ENCODE data around the gene SP100. TPM values are rescaled to one million over a fixed set of nuclear protein-coding genes. Genes with fewer than 3 reads are reported as not detected.
"Not testable (repeated sequence)": the region's sequence is repeated elsewhere in the genome, so short reads cannot be mapped to it uniquely, and the experiment has no call there.

Gene SP100
- total RNA-seq, 1 donor from 2014 or later = 39.4 TPM

DNA sequence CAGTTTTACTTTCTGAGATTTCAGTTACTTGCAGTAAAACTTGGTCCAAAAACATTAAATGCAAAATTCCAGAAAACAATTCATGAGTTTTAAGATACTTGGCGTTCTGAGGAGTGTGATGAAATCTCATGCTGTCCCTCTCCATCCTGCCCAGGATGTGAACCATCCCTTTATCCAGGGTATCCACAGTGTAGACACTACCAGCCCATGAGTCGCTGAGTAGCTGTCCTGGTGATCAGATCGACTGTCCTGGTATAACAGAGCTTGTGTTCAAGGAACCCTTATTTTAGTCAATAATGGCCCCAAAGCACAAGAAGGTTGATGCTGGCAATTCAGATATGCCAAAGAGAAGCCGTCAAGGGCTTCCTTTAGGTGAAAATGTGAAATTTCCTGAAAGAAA is 3.2 kb downstream of the SP100 start:
- DNase-seq = no peak

DNA sequence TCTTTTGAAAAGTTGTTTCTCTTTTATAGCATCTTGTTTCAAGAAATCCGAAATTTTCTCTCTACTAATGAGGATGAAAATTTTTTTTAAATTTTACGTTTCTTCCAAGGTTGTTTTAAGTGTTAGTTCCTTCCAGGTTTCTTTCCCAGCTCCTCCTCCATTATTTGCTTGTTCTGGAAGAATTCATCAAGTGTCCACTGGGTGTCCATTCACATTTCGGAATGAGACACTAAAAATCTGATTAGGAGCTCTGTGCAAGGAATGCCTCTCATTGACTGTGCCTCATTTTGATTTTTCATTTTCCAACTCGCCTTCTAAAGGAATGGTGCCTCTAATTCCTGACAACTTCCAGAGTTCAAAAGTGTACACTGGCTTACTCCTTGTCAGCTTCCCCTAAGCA is 6.1 kb downstream of the SP100 start:
- DNase-seq = no peak

DNA sequence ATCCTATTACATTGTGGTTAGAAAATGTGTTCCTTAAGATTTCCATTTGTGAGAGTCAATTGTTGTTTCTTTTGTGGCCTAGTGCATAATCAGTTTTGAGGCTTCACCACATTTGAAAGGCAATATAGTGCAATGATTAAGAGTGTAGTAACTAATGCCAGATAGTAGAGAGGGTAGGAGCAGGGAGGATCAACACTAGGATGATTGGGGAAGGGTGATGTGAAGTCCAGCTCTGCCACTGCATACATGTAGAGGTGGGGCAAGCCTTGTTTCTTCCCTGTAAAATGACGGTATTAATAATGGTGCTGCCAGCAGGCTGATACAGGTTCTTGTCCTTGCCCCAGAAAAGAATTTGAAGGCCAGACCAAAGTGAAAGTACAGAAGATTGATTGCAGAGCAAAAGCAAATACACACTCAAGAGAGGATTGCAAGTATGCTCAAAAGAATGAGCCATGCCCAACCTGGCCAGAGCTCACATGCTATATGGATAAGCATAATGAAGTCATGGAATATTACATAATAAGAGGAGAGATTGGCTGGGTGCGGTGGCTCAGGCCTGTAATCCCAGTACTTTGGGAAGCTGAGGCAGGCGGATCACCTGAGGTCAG is 8.0 kb downstream of the SP100 start:
- no peak for DNase-seq

DNA sequence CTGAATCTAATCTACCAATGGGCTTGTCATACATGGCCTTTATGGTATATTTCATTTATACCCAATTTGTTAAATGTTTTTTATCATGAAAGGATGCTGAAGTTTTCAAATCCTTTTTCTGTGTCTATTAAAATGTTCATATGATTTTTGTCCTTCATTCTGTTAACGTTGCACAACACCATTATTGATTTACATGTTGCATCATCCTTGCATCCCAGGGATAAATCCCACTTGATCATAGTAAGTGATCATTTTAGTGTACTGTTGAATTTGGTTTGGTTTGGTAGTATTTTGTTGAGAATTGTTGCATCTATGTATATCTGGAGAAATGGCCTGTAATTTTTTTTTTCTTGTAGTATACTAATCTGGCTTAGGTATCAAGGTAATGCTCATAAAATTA is 9.4 kb downstream of the SP100 start:
- no peak for DNase-seq

DNA sequence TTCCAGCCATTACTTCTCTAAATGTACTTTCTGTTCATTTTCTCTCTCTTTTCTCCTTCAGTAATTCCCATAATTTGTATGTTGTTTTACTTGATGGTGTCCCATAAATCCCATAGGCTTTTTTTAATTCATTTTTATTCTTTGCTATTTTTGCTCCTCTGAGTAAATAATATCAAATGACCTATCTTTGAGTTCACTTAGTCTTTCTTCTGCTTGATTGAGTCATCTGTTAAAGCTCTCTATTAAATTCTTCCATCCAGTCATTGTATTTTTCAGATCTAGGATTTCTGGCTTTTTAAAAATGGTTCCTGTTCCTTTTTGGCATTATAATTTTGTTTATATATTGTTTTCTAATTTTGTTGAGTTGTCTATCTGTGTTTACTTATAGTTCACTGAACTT is 13.5 kb downstream of the SP100 start:
- no peak for DNase-seq

DNA sequence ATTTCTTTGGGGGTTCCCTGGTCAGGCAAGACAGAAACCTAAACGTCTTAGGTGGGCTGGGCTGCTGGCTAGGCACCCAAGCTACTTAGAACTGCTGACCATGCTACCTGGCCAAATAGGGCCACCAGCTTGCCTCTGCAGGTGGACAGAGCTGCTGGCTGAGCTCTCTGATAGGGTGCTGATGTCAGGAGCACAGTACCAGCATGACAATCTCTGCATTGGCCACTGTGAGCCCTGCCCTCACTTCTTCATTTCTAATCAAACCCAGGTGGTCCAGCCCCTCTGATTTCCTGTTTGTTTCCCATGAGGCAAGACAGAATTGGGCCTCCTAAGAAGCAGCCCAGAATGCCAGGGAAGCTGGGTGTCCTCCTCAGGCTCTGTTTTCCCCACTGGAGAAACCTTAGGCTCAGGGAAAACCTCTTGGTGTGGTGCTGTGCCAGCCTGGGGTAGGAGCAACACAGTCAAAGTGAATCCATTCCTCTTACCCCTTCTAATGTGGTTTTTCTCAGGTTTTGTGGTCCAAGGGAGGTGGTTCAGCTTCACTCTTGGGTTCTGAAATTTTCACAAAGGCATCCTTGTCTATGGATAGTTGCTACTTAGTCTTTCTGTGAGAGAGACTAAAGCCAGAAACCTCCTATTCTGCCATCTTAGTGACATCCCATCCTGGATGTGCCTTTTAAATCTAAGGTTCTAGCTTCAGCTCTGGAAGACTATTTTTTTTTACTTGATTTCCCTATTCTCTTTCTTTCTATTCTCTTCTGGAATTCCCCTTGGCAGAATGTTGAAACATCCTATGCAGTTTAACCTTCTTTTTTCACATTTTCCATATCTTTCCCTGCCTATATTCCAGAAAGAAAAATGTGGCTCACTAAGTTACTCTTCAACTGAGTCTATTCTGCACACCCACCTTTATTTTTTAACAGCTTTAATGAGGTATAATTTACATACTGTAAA is 15.2 kb downstream of the SP100 start:
- no peak for DNase-seq

DNA sequence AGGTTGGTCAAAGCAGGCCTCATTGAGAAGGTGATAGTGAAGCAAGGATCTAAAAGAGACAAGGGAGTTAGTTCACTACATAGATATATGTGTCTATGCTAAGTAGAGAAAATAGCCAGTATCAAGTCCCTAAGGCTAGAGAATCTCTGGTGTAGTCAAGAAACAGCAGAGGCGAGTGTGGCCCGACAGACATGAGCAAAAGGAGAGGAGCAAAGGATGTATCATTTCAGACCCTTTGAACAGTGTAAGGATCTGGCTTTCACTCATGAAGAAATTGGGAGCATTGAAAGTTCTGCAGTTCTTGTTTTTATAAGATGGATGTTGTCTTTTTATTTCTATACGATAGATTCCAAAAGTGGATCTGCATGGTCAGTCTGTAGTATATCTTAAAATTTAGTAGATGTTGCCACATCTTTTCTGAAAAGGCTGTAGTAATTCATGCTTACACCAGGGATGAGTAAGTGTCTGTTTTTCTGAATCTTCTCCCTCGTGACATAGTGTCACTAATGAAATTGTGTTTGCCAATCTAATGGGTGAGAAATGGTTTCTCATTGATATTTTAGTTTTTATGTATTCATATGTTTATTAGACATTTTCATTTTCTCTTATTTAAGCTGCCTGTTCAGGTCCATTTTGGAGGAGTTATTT is 18.8 kb downstream of the SP100 start:
- DNase-seq = no peak

DNA sequence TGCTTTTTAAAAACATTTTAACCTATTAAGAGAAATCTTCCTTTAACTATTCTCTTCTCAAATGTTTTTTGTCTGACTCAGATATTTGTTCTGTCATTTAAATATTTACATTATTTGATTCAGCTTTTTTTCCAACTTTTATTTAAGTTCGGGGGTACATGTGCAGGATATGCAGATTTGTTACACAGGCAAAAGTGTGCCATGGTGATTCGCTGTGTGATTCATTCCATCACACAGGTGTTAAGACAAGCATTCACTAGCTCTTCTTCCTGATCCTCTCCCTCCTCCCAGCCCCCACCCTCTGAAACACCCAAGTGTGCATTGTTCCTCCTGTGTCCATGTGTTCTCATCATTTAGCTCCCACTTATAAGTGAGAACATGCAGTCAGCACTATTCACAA is 19.4 kb downstream of the SP100 start:
- no peak for DNase-seq

DNA sequence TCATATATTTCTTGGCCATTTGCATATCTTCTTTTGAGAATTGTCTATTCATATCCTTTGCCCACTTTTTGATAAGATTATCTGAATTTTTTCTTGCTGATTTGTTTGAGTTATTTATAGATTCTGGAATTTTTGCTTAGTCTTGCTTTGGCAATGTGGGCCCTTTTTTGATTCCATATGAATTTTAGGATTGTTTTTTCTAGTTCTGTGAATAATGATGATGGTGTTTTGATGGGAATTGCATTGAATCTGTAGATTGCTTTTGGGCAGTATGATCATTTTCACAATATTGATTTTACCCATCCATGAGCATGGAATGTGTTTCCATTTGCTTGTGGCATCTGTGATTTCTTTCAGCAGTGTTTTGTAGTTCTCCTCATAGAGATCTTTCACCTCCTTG is 23.1 kb downstream of the SP100 start:
- DNase-seq = not testable (repeated sequence)

DNA sequence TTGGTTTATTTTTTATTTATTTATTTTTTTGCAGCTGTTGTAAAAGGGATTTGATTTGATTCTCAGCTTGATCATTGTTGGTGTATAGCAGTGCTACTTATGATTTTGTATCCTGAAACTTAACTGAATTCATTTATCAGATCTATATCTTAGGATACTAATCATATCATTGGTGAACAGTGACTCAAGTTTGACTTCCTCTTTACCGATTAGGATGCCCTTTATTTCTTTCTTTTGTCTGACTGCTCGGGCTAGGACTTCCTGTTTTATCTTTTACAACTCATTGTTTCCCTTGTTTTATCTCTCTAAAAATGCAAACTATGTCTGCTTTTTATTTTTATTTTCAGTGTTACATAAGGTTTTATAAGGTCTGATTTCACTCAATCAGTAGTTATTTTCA is 23.6 kb downstream of the SP100 start:
- no peak for DNase-seq

DNA sequence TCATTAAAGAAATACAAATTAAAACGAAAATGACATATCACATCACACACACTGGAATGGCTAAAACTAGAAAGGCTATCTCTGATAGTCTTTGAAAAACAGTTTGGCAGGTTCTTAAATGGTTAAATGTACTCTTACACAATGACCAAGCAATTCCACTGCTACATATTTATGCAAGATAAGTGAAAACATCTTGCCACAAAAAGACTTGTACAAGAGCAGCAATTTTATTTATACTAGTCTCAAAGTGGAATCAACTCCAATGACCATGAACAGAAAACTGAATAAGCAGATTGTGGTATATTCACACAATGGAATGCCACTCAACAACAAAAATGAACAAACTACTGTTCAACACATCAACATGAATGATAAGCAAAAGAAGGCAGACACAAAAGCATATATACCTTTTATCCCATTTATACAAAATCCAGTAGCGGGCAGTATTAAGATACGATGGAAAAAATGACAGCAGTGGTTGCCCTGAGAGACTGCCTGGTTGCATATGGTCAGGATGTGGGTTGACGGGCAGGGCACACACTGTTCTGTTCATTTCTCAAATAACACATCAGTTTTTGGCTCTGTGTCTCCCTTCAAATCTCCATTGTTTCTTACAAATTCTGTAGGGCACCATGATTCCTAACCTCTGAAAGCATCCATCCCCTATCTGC is 25.4 kb downstream of the SP100 start:
- no peak for DNase-seq

DNA sequence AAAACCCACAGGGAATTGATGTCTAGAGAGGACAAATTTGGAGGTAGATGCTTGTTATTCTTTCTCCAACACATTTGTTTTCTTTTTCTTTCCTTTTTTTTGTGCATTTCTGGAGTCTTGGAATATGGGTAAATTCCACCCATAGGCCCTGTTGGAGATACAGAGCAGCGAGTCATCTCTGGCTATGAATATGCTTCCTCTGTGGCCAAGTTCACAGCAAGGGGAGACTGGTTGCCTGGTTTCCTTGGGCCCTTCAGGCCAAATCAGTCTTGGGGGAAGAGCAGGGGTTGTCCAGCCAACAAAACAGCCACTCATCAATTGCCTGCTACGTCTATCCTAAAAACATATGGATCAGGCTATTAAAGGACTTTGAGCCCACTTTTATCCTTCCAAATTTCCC is 27.5 kb downstream of the SP100 start:
- DNase-seq = no peak

DNA sequence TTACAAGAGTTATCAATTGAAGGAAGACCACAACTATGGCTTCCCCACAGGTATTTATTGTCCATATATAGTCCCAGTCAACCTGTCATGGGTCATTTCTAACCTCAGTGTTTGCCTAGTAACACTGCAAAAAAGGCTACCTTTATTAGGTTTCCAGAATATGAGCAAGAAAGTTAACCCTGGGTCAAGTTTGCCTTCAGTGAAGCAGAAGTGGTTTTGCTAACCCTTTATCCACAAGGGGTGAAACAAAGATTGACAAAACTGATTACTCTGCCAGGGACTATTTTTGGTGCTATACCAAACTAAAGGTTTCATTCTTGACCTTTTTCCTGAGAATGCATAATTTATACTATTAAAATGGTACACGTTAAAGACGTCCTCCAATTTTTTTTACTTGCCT is 28.8 kb downstream of the SP100 start:
- DNase-seq = no peak

DNA sequence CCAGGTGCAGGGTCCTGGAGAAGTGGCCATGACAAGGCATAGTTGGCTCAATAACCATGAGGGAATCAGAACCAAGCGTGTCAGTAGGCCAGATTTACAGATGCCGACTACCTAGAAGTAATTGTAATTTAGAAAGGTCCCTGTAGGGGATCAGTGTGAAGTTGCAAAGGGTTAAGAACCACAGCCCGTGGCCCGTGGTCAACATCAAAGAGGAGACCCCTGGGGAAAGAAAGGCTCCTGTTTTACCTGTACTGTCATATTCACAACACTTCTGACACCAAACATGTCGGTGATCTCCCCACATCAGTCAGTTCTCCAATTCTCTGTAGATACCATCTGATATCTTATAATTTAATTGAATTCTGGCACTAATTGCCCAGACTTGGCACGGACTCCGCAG is 31.0 kb downstream of the SP100 start:
- DNase-seq = no peak

DNA sequence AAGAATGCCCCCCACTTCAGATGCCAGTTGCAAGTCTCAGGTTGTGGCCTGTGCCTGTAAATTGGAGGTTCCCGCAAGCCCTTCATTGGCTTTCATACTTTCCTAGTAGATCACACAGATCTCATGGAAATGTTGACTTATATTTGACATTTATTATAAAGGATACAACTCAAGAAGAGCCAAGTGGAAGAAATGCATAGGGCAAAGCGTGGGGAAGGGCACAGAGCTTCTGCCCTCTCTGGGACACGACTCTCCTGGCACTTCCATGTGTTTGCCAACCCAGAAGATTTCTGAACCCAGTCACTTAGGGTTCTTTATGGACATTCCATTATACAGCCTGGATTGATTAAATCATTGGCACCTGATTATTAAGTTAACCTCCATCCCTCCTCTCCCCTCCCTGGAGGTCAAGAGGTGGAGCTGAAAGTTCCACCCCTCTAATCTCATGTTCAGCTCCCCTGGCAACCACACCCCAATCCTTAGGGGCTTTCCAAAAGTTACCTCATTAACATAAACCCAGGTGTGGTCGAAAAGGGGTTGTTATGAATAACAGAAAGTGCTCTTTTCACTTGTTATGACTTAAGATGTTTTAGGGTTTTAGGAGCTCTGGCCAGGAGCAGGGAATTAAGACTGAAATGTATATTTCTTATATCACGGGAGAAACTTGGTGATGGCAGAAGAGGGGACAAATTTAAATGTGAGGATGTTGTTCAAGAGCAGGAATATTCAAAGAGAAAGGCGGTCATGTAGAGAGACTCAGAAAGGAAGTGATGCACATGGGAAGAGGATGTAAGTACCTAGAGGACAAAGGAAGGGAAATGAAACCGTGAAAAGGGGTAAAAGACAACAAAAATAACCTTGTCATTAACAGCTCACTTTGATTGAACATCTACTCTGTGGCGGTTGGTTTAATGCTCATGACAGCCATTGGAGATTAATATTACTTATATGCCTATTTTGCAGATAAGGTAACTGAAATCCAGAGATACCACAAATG is 31.8 kb downstream of the SP100 start:
- no peak for DNase-seq

DNA sequence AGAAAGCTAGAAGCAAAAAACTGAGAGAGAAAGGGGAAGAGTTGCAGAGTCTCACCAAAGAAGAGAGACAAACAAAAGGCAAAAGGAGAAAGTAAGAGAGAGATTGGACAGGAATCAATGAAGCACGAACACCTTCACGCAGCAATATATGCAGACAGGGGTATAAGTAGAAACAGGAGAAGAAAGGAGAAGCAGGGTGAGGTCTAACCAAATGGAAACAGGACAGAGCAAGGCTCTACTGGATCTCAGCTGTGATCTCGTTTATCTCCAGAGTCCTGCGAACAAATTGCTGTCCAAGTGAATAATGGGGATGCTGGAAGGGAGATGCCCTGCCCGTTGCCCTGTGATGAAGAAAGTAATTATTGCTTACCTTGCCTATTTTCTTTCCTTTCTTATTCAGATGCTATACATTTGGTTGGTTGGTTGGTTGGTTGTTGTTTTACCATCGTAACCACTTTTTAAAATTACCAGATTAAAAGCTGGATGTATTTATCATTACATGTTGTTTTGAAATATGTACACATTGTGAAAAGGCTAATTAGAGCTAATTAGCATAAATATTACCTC is 34.0 kb downstream of the SP100 start:
- no peak for DNase-seq

DNA sequence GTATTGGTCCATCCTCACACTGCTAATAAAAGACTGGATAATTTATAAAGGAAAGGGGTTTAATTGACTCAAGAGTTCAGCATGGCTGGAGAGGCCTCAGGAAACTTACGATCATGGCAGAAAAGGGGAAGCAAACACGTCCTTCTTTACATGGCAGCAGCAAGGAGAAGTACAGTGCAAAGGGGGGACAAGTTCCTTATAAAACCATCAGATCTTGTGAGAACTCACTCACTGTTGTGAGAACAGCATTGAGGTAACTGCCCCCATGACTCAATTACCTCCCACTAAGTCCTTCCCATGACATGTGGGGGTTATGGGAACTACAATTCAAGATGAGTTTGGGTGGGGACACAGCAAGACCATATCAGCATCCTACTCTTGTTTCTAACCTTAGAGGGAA is 37.0 kb downstream of the SP100 start:
- no peak for DNase-seq

DNA sequence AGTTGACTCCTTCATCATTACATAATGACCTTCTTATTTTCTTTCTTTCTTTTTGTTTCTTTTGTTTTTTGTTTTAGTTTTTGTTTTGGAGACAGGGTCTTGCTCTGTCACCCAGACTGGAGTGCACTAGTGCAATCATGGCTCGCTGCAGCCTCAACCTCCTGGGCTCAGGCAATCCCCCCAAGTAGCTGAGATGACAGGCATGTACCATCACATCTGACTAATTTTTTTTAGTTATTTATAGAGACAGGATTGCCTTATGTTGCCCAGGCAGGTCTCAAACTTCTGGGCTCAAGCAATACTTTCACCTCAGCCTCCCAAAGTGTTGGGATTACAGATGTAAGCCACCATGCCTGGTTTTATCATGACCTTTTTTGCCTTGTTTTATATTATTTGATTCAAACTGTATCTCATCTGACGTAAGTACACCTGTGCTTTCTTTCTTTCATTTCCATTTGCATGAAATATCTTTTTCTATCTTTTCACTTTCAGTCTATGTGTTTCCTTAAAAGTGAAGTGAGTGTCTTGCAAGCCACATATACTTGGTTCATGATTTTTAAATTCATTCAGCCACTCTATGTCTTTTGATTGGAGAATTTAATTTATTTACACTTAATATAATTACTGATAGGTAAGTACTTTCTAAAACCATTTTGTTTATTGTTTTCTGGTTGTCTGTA is 39.1 kb downstream of the SP100 start:
- DNase-seq = no peak

DNA sequence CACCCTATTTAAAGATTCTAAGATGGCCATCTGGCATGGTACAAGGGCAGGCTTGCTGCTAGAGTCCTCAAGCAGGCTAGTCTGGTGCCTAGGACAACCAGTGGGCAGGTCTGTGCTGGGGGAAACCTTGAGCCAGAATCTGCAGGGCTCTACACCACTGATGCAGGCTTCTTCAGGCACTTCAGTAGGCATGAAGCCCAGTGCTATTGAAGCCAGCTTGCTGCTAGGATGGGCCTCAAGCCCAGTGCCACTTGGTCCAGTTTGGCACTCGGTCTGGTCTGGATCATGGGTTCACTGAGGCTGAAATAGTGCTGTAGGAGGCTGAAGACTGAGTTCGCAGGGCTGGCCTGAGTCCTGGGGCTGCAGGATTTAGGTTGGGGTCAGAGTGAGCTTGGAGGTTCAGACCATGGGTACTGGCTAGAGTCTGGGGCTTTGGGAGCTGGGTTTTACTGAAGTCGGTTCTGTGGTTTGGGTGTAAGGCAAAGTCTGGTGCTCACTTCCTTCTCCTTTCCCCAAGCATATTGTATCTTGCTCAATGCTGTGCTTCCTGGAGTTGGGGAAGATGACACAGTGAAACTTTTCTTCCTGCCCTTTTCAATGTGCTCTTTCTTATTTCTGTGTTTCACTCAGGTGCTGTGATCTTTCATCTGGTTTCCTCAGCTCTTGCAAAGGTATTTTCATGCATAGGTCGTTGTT is 41.2 kb downstream of the SP100 start:
- DNase-seq = no peak

DNA sequence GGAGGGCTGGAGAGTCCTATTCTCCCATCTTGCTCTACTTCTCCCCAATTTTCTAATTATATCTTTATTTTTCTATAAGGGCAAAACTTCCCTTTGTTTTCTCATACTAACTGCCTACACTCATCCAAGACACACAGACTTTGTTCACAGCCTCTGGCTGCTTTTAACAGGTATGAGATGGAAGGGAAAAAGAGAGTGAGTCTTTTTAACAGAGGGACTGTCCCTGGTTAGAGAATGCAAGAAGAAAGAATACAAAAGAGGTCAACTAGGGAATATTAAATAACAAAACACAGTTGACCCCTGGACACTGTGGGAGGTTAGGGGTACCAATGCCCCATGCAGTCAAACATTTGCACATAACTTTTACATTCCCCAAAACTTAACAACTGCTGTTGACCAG is 41.8 kb downstream of the SP100 start:
- DNase-seq = no peak
